GM10847 (cell line): Measurements from ENCODE around the gene PIP5KL1.

ENCODE experiments used
- POLR2A ChIP-seq: IDR thresholded peaks from 2 replicates; pipeline ENCODE4 v1.6.1; 2011; ENCODE audit not compliant: insufficient read length; ENCODE audit errors: extremely low read depth

PIP5KL1 gene

GRCh38 chr9:127930231-127931091, at the start of gene PIP5KL1:
PIP5KL1 (minus strand) TSS chr9:127930777; CDS start chr9:127930752, 25 bp downstream.
- no peak for TF ChIP-seq POLR2A

GRCh38 chr9:127980060-127980705, 49.6 kb upstream of the PIP5KL1 start:
- TF ChIP-seq POLR2A, result no peak

- peak; percentile 29 for TF ChIP-seq POLR2A
Observed at GRCh38 chr9:127979333-127980059, 48.9 kb upstream of the PIP5KL1 start.

GRCh38 chr9:127979015-127979332, 48.4 kb upstream of the PIP5KL1 start:
- TF ChIP-seq POLR2A, result no peak

- no peak for TF ChIP-seq POLR2A
Observed at GRCh38 chr9:127977884-127978647, 47.5 kb upstream of the PIP5KL1 start.

- TF ChIP-seq POLR2A, result no peak
Observed at GRCh38 chr9:127977009-127977883, 46.7 kb upstream of the PIP5KL1 start.

GRCh38 chr9:127976498-127976897, 45.9 kb upstream of the PIP5KL1 start:
- no peak for TF ChIP-seq POLR2A

- no peak for TF ChIP-seq POLR2A
Observed at GRCh38 chr9:127975376-127976315, 45.1 kb upstream of the PIP5KL1 start.

GRCh38 chr9:127974769-127975261, 44.2 kb upstream of the PIP5KL1 start:
- TF ChIP-seq POLR2A, result no peak

- no peak for TF ChIP-seq POLR2A
Observed at GRCh38 chr9:127974001-127974768, 43.6 kb upstream of the PIP5KL1 start.

- TF ChIP-seq POLR2A, result no peak
Observed at GRCh38 chr9:127973169-127974000, 42.8 kb upstream of the PIP5KL1 start.
